A549 treated with AZD2906 at 1 μM for 4 hours (cell line): ENCODE results near the gene KBTBD8. TPM values are rescaled to one million over a fixed set of nuclear protein-coding genes. Genes with fewer than 3 reads are reported as not detected.

Source experiments
- total RNA-seq: library from RNA; stranded (reverse); fragments of 200-300 nt; extraction: Qiagen RNA extraction; gene quantifications from 5 replicates; pipeline ENCODE4 v1.2.3, GENCODE V29; 2022

The KBTBD8 gene, protein sequence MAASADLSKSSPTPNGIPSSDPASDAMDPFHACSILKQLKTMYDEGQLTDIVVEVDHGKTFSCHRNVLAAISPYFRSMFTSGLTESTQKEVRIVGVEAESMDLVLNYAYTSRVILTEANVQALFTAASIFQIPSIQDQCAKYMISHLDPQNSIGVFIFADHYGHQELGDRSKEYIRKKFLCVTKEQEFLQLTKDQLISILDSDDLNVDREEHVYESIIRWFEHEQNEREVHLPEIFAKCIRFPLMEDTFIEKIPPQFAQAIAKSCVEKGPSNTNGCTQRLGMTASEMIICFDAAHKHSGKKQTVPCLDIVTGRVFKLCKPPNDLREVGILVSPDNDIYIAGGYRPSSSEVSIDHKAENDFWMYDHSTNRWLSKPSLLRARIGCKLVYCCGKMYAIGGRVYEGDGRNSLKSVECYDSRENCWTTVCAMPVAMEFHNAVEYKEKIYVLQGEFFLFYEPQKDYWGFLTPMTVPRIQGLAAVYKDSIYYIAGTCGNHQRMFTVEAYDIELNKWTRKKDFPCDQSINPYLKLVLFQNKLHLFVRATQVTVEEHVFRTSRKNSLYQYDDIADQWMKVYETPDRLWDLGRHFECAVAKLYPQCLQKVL
- 0.44 to 1.4 TPM (median 0.53 TPM) in 5 replicates for total RNA-seq

DNA sequence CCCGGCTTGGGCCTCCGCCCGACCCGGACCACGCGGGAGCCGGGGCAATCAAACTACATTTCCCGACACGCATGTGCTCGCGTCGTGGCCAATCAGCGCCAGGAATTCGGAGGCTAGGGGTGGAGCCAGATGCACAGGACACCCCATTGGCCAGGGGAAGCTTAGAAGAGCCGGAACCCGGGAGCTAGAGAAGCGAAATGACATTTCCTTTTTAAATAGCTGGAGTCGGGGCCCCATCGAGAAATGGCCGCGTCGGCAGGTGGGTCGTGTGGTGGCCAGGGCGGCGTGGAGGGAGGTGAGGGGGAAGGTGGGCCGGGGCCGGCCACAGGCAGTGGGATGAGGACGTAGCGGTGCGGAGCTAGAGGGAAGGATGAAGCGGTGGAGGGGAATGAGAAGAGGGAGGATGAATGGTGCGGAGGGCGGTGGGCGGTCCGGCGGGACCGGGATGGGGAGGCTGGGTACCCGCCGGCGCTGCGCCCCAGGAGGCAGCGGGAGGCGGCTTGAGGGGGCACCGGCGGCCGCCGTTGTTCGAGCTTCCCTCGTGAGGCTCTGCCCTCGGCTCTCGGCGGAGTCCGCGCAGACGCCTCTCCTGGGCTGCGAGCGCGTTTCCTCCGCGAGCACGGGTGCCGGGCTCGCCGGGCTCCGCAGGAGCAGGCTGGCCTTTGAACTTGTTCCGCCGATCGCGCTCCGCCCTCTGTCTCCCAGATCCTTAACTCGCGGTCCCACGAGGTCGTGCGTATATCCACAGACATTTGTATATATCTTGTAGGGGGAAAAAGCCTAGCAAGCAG is at the start of gene KBTBD8:
Gene KBTBD8, plus strand, starts transcription at position 195 of the 791 bp plus-strand sequence. Its CDS starts 49 bp downstream, at position 244.

